Measurements from ENCODE around the gene PRR11. TPM values are rescaled to one million over a fixed set of nuclear protein-coding genes. Genes with fewer than 3 reads are reported as not detected.

PRR11 gene
- total and polyA plus RNA-seq, 7 donors, result 0.36 to 11.0 (median 1.2) TPM; not detected in 1

- TF ChIP-seq, protein P1, sequence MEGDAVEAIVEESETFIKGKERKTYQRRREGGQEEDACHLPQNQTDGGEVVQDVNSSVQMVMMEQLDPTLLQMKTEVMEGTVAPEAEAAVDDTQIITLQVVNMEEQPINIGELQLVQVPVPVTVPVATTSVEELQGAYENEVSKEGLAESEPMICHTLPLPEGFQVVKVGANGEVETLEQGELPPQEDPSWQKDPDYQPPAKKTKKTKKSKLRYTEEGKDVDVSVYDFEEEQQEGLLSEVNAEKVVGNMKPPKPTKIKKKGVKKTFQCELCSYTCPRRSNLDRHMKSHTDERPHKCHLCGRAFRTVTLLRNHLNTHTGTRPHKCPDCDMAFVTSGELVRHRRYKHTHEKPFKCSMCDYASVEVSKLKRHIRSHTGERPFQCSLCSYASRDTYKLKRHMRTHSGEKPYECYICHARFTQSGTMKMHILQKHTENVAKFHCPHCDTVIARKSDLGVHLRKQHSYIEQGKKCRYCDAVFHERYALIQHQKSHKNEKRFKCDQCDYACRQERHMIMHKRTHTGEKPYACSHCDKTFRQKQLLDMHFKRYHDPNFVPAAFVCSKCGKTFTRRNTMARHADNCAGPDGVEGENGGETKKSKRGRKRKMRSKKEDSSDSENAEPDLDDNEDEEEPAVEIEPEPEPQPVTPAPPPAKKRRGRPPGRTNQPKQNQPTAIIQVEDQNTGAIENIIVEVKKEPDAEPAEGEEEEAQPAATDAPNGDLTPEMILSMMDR (IDR thresholded peaks at IDR 0.05), result no peak
- no peak for TF ChIP-seq EP300 (IDR thresholded peaks at IDR 0.05)
- no peak for TF ChIP-seq POLR2AphosphoS5 (IDR thresholded peaks at IDR 0.05)
- TF ChIP-seq POLR2A (IDR thresholded peaks at IDR 0.05), result no peak
Observed at GRCh38 chr17:59121901-59122480, 33.6 kb upstream of the PRR11 start.

GRCh38 chr17:59124665-59125064, 30.9 kb upstream of the PRR11 start:
- Histone ChIP-seq H3K27me3 (no peaks in the 10 kb centered on the region), H3K4me3 (no peak overlapping the region), H3K36me3 (peaks cover 0 to 36% (median 0%) of the 10 kb centered on the region in 4 donors), H3K9me3 (no peaks in the 10 kb centered on the region), H3K4me1 (no peaks in the 10 kb centered on the region), H3K27ac (no peak overlapping the region)
- no peak for TF ChIP-seq POLR2A (IDR thresholded peaks at IDR 0.05)
- no peak for TF ChIP-seq POLR2AphosphoS5 (IDR thresholded peaks at IDR 0.05)
- TF ChIP-seq, protein P1 (IDR thresholded peaks at IDR 0.05), result no peak
- TF ChIP-seq EP300 (IDR thresholded peaks at IDR 0.05), result no peak
- intact Hi-C loops (cut with DNase I), result no loop called here
- WGBS, 2 donors, result 53 to 84% methylated on average over 6 of the region's 6 CpGs
- DNase-seq, result no peak

More at GRCh38 chr17:59121901-59122480, 33.6 kb upstream of the PRR11 start:
- intact Hi-C loops (cut with DNase I), result no loop called here
- 94 to 98% methylated on average over 9 of the region's 9 CpGs for WGBS, 2 donors
- Histone ChIP-seq H3K9me3 (no peaks in the 10 kb centered on the region), H3K4me1 (no peaks in the 10 kb centered on the region), H3K36me3 (peaks cover 0 to 33% (median 2%) of the 10 kb centered on the region in 4 donors), H3K27ac (no peak overlapping the region), H3K4me3 (no peak overlapping the region), H3K27me3 (no peaks in the 10 kb centered on the region)
- no peak for DNase-seq

GRCh38 chr17:59126809-59127417, 28.6 kb upstream of the PRR11 start:
- intact Hi-C loops (cut with DNase I), result no loop called here
- no peak for DNase-seq
- Histone ChIP-seq H3K36me3 (peaks cover 0 to 25% (median 0%) of the 10 kb centered on the region in 4 donors), H3K27me3 (no peaks in the 10 kb centered on the region), H3K4me1 (no peaks in the 10 kb centered on the region), H3K9me3 (no peaks in the 10 kb centered on the region), H3K4me3 (no peak overlapping the region), H3K27ac (no peak overlapping the region)
- WGBS, 2 donors, result 63 to 73% methylated on average over 3 of the region's 3 CpGs
- no peak for TF ChIP-seq EP300 (IDR thresholded peaks at IDR 0.05)
- TF ChIP-seq, protein P1 (IDR thresholded peaks at IDR 0.05), result no peak
- TF ChIP-seq POLR2AphosphoS5 (IDR thresholded peaks at IDR 0.05), result no peak
- TF ChIP-seq POLR2A (IDR thresholded peaks at IDR 0.05), result no peak

GRCh38 chr17:59129814-59130213, 25.7 kb upstream of the PRR11 start:
- intact Hi-C loops (cut with DNase I), result no loop called here
- Histone ChIP-seq H3K9me3 (no peaks in the 10 kb centered on the region), H3K27me3 (no peaks in the 10 kb centered on the region), H3K4me3 (no peak overlapping the region), H3K4me1 (no peaks in the 10 kb centered on the region), H3K36me3 (peaks cover 0 to 25% (median 0%) of the 10 kb centered on the region in 4 donors), H3K27ac (no peak overlapping the region)
- WGBS, 2 donors, result 46 to 66% methylated on average over 2 of the region's 2 CpGs
- DNase-seq, result no peak
- TF ChIP-seq EP300 (IDR thresholded peaks at IDR 0.05) (no peak), POLR2A (IDR thresholded peaks at IDR 0.05) (no peak), POLR2AphosphoS5 (IDR thresholded peaks at IDR 0.05) (no peak)
- TF ChIP-seq, protein P1 (IDR thresholded peaks at IDR 0.05), result no peak
